Esophagus squamous epithelium (tissue), 4 donors: ENCODE data around the gene TPM1.

Source experiments
- CTCF ChIP-seq, 6 experiments: fragments of 450-650 bp in 4 of 6; fragments of 200-600 bp in 2 of 6; sonication (generic) in 2 of 6; IDR thresholded peaks; one replicate each; pipeline ENCODE4 v1.5.1; 2016 to 2019; ENCODE audit warnings: antibody characterized with exemption in 6 of 6, mild to moderate bottlenecking in 4 of 6, moderate library complexity in 4 of 6
- POLR2A ChIP-seq, 4 donors: fragments of 450-650 bp; IDR thresholded peaks; one replicate each; pipeline ENCODE4 v1.6.1; 2017; ENCODE audit warnings: antibody characterized with exemption in 4 of 4, mild to moderate bottlenecking in 4 of 4, moderate library complexity in 3 of 4

- TF ChIP-seq CTCF (IDR thresholded peaks at IDR 0.05) (no peak), POLR2A (IDR thresholded peaks at IDR 0.05) (no peak)
Measured at GRCh38 chr15:63025460-63025859, 17.1 kb upstream of the TPM1 start.
